ENCODE measurements around the gene CMTM5.

DNA sequence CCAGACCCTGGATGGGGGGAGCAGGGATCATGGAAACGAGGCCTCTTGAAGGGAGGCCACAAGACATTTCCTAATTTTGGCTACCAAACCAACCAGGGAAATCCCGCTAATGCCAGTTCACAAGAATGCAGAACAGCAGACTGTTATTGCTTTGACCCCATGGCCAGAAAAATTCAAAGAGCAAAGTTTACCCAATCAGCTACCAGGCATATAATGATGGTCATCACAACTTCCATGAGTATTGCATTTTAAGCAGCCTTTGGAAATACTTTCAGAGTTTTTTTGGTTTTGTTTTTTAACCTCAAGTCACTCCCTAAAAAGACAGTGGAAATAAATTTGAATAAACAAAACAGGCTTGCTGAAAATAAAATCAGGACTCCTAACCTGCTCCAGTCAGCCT, 4.3 kb upstream of the CMTM5 start, which contains the start of gene IL25:
- TF ChIP-seq POLR2A (IDR thresholded peaks at IDR 0.05): no peak
- TF ChIP-seq POLR2AphosphoS5 (IDR thresholded peaks at IDR 0.05): no peak
